GM04504 (cell line): ENCODE results near the gene CLTCL1.

ENCODE experiments used
- DNase-seq: peaks from one replicate; pipeline ENCODE4 v3.0.0-alpha.2; 2012; ENCODE audit warnings: low read depth

CLTCL1 gene

DNA sequence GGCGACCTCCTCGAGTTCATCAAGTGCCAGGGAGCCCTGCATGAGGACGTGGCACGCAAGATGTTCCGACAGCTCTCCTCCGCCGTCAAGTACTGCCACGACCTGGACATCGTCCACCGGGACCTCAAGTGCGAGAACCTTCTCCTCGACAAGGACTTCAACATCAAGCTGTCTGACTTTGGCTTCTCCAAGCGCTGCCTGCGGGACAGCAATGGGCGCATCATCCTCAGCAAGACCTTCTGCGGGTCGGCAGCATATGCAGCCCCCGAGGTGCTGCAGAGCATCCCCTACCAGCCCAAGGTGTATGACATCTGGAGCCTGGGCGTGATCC lies 159.9 kb downstream of the CLTCL1 start:
- no peak for DNase-seq

DNA sequence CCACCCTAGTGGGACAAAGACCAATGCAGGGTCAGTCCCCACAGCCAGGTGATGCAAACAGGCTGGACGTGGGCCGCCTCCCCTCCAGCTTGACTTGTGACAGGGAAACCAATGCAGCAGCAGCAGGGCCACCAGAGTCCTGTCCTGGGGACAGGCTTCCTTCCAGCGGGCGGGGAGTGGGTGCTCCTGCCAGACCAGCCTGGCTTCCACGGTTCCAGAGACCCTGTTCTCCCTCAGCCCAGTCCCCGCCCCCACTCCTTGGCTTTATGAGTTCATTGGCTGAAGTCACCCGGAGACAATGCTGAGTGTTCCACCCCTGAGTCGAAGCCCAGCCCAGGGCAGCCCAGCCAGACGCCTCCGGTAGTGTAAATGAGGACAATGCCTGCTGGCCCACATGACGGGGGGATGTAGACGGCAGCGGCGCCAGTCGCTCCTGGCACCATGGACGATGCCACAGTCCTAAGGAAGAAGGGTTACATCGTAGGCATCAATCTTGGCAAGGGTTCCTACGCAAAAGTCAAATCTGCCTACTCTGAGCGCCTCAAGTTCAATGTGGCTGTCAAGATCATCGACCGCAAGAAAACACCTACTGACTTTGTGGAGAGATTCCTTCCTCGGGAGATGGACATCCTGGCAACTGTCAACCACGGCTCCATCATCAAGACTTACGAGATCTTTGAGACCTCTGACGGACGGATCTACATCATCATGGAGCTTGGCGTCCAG lies 160.4 kb downstream of the CLTCL1 start, which contains the start of gene TSSK2:
Gene TSSK2 (plus strand): TSS at position 350 of the 726 bp plus-strand sequence. CDS start 92 bp downstream, at position 442.
- DNase-seq: no peak

DNA sequence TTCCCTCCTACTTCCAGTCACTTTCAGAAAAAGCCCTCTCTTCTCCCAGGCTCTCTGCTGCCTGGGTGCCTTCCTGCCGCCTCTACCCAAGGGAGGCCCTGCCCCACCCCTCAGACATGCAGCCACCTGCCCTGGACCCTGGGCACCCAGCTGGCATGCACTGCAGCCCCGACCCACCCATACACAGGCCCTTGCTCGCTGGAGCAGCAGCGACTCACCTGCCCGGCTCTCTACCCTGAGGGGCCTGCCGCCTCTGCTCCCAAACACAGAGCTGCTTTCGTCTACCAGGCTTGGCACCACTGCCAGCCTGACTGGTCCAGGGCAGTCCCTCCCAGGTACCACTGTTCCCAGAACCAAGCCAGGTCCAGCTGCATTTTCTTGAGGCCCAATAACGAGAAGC lies 161.6 kb downstream of the CLTCL1 start:
- DNase-seq: no peak
